Measurements from ENCODE around the gene SCUBE3.

- TF ChIP-seq CTCF (conservative IDR thresholded peaks at IDR 0.05; ENCODE audit: low read depth in 2 of 2) (no peak), EZH2phosphoT487 (IDR thresholded peaks at IDR 0.05; ENCODE audit: unreplicated experiment) (no peak), POLR2AphosphoS5 (IDR thresholded peaks at IDR 0.05; ENCODE audit: low read depth) (peak; percentile 71), ZNF331 (CRISPR knock-in tag; IDR thresholded peaks at IDR 0.05; ENCODE audit: low read depth) (no peak), EZH2 (IDR thresholded peaks at IDR 0.05; ENCODE audit: low read depth, unreplicated experiment) (no peak), ZNF462 (CRISPR knock-in tag; IDR thresholded peaks at IDR 0.05) (no peak), REST (IDR thresholded peaks at IDR 0.05; ENCODE audit: unreplicated experiment) (no peak), NANOG (IDR thresholded peaks at IDR 0.05; ENCODE audit: borderline replicate concordance) (no peak), CREB1 (CRISPR knock-in tag; IDR thresholded peaks at IDR 0.05; ENCODE audit: low read depth) (peak; percentile 98), ETS1 (IDR thresholded peaks at IDR 0.05) (no peak), JUNB (IDR thresholded peaks at IDR 0.05; ENCODE audit: unreplicated experiment) (no peak)
Measured at GRCh38 chr6:35259194-35259947, 45.6 kb downstream of the SCUBE3 start, which contains the start of gene ZNF76.

Measured in GM23338 (cell line).